Prostate gland (tissue), 2 donors: Measurements from ENCODE around the gene TECTA. TPM values are rescaled to one million over a fixed set of nuclear protein-coding genes. Genes with fewer than 3 reads are reported as not detected.
"Not testable (repeated sequence)": the region's sequence is repeated elsewhere in the genome, so short reads cannot be mapped to it uniquely, and the experiment has no call there.

Experiments
- DNase-seq: peaks from one replicate; pipeline ENCODE4 v3.0.0-alpha.2; 2019; ENCODE audit warnings: low spot score
- H3K27ac ChIP-seq, 2 donors: fragments of 200-600 bp; sonication (generic); 2 replicates each; pipeline ENCODE4 v1.5.1; 2017 to 2019
- H3K27me3 ChIP-seq: fragments of 200-600 bp; sonication (generic); replicated peaks from 2 replicates; pipeline ENCODE4 v1.5.1; 2019; ENCODE audit not compliant: insufficient read depth
- H3K36me3 ChIP-seq, 2 donors: fragments of 200-600 bp; sonication (generic); 1 replicate in 1 of 2; 2 replicates in 1 of 2; pipeline versions ENCODE4 v1.5.1 to v1.8.1; 2017 to 2019
- H3K4me1 ChIP-seq: fragments of 200-600 bp; sonication (generic); replicated peaks from 2 replicates; pipeline ENCODE4 v1.5.1; 2019
- H3K4me3 ChIP-seq, 2 donors: fragments of 200-600 bp; sonication (generic); 2 replicates each; pipeline ENCODE4 v1.5.1; 2017 to 2019
- H3K9me3 ChIP-seq: fragments of 200-600 bp; sonication (generic); 2 replicates; pipeline ENCODE4 v1.5.1; 2017
- POLR2A ChIP-seq: fragments of 450-650 bp; IDR thresholded peaks from one replicate; pipeline ENCODE4 v1.6.1; 2016; ENCODE audit warnings: antibody characterized with exemption, mild to moderate bottlenecking
- POLR2AphosphoS5 ChIP-seq: sonication (generic); formaldehyde crosslinking; IDR thresholded peaks from one replicate; pipeline ENCODE4 v1.6.1; 2017; ENCODE audit warnings: antibody characterized with exemption
- WGBS: methylation state at CpG from one replicate; pipeline ENCODE4 v1.1.5; 2018; 5-methylcytosine and 5-hydroxymethylcytosine counted together
- intact Hi-C: fragments of 100-400 bp; cut with DNase I; formaldehyde crosslinking; loops from one replicate; pipeline ENCODE4 v1.14.2; 2022
- total RNA-seq, 2 donors: library from RNA; depleted of rRNA; stranded (reverse); fragments of >200 nt; gene quantifications; one replicate each; pipeline ENCODE4 v1.1.0, GENCODE V29; 2016
- TF ChIP-seq, protein P1 (sequence below), 4 experiments: fragments of 200-600 bp in 2 of 4; fragments of 450-650 bp in 2 of 4; sonication (generic) in 2 of 4; IDR thresholded peaks; 1 replicate in 3 of 4; 2 replicates in 1 of 4; pipeline ENCODE4 v1.5.1; 2016 to 2019; ENCODE audit warnings: antibody characterized with exemption in 4 of 4, mild to moderate bottlenecking in 2 of 4, moderate library complexity in 2 of 4

The TECTA gene
- total RNA-seq, 2 donors from 2014 or later: 0.41 to 1.6 TPM

DNA sequence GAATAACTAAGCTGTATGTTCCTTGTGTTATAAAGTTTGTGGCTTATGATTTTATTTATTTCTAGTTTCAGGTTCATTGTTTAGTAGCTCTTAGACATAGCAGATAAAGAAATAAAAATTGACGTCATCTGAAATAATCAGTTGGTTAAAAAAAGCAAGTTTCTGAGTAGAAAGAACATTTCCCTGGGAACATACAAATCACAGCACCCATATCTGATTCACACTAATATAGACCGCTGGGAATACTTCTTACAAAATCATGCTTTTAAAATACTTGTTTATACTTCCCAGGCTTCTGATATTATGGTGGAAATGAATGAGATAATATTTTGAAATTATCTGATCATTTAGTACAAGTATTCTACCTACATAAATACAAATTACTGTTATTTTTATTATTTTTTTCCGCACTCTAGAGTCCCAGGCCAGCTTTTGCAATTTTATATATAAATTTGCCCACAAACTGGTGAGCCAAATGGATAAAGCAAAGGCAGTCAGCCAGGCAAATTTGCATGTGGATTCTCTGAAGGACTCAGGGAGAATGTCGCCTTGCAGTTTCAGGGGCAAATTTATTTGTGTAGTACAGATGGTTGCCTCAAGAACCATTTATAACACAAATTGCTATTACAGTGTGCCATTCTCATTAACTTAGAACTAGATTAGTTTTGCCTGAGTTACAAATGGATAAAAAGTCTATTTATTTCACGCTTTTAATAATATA lies 128.6 kb downstream of the TECTA start:
- intact Hi-C loops: no loop called here
- no peak overlapping the region for H3K4me3 ChIP-seq
- TF ChIP-seq POLR2A (no peak), POLR2AphosphoS5 (no peak)
- TF ChIP-seq, protein P1, sequence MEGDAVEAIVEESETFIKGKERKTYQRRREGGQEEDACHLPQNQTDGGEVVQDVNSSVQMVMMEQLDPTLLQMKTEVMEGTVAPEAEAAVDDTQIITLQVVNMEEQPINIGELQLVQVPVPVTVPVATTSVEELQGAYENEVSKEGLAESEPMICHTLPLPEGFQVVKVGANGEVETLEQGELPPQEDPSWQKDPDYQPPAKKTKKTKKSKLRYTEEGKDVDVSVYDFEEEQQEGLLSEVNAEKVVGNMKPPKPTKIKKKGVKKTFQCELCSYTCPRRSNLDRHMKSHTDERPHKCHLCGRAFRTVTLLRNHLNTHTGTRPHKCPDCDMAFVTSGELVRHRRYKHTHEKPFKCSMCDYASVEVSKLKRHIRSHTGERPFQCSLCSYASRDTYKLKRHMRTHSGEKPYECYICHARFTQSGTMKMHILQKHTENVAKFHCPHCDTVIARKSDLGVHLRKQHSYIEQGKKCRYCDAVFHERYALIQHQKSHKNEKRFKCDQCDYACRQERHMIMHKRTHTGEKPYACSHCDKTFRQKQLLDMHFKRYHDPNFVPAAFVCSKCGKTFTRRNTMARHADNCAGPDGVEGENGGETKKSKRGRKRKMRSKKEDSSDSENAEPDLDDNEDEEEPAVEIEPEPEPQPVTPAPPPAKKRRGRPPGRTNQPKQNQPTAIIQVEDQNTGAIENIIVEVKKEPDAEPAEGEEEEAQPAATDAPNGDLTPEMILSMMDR (IDR thresholded peaks at IDR 0.05): no peak
- no peaks in the 10 kb centered on the region for H3K36me3 ChIP-seq
- no peak for DNase-seq
- H3K27me3 ChIP-seq: no peaks in the 10 kb centered on the region
- WGBS: 64% methylated on average over 5 of the region's 5 CpGs
- no peak overlapping the region for H3K27ac ChIP-seq
- H3K4me1 ChIP-seq: no peaks in the 10 kb centered on the region
- no peaks in the 10 kb centered on the region for H3K9me3 ChIP-seq

DNA sequence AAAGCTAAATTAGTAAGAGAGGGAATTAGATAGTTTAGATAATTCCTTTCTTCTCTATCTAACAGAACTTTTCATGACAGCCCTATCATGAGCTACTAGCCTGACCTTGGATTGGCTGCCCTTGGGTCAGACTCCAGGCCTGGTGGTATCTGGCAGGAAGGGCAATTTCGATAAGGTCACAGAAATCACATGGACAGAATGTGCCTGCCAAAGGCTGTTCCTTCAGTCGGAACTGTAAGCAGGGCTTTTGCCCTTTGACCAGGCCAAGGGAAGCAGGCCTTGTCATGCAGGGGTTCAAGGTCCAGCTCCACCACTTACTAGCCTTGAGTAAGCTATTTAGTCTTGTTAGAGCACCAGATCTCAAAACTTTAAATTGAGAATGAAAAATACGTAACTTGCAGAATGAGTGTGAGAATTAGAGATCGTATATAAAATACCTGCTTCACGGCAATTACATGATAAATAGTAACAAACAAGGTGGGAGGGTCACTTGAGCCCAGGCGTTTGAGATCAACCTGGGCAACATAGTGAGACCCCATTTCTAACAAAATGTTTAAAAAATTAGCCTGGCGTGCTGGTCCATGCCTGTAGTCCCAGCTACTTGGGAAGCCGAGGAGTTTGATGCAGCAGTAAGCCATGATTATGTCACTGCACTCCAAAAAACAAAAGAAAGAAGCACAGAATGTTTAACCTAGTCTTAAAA lies 130.7 kb downstream of the TECTA start:
- Histone ChIP-seq H3K4me1 (peaks cover 4% of the 10 kb centered on the region), H3K9me3 (no peaks in the 10 kb centered on the region), H3K27ac (no peak overlapping the region), H3K4me3 (no peak overlapping the region), H3K36me3 (no peaks in the 10 kb centered on the region), H3K27me3 (no peaks in the 10 kb centered on the region)
- no peak for TF ChIP-seq POLR2A
- TF ChIP-seq POLR2AphosphoS5: no peak
- 91% methylated on average over 8 of the region's 8 CpGs for WGBS
- no peak for DNase-seq
- intact Hi-C loops: no loop called here

GRCh38 chr11:121235057-121235456 lies 134.0 kb downstream of the TECTA start:
- DNase-seq: no peak
- no peak overlapping the region for H3K4me3 ChIP-seq
- intact Hi-C loops: no loop called here
- no peaks in the 10 kb centered on the region for H3K27me3 ChIP-seq
- 80% methylated on average over 3 of the region's 3 CpGs for WGBS
- no peaks in the 10 kb centered on the region for H3K9me3 ChIP-seq
- peaks cover 7% of the 10 kb centered on the region for H3K4me1 ChIP-seq
- no peak overlapping the region for H3K27ac ChIP-seq
- TF ChIP-seq POLR2AphosphoS5: no peak
- no peak for TF ChIP-seq POLR2A
- TF ChIP-seq, protein P1 (IDR thresholded peaks at IDR 0.05): no peak
- H3K36me3 ChIP-seq: no peaks in the 10 kb centered on the region

DNA sequence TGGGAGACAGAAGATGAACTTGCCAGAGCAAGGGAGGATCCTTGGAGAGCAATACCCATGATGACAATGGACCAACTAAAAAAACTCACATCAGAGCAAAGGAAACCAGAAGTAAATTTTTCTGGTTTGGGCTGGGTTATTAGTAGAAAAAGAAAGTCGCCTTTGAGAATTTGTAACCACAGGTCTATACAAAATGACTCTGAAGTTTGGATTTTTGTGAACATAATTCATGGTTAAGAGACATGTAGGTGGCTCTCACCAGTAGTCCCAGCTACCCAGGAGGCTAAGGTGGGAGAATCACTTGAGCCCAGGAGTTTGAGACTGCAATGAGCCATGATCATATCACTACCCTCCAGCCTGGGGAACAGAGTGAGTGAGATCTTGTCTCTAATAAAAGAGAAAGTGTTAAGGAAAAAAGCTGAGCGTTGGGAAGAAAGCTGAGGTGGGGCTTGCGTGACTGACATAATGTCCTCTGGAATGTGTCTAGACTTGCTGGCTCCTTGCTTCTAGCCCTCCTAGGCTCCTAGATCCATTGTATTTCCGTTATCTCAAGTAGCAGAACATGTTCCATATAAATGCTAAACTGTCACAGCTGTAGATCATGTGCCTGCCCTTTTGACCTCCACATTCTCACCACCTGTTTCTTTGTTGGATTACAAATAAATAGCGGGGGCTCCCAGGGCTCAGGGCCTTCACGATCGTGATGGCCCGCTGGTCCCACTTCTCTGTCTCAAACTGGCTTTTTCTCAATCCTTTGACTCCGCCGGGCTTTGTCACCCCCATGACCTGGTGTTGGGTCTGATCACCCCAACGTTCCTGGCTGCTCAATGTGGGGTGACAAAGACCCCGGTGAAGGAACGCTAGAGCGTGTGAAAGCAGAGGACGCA lies 135.3 kb downstream of the TECTA start:
- no peak for DNase-seq
- H3K27me3 ChIP-seq: no peaks in the 10 kb centered on the region
- TF ChIP-seq POLR2AphosphoS5 (no peak), POLR2A (no peak)
- TF ChIP-seq, protein P1 (IDR thresholded peaks at IDR 0.05): no peak
- no peaks in the 10 kb centered on the region for H3K9me3 ChIP-seq
- intact Hi-C loops: no loop called here
- peak overlapping the region; percentile 51 to 59 for H3K27ac ChIP-seq
- peaks cover 7% of the 10 kb centered on the region for H3K4me1 ChIP-seq
- H3K36me3 ChIP-seq: no peaks in the 10 kb centered on the region
- WGBS: 39% methylated on average over 15 of the region's 15 CpGs
- H3K4me3 ChIP-seq: peak overlapping the region in 1 of 2 donors; percentile 6

DNA sequence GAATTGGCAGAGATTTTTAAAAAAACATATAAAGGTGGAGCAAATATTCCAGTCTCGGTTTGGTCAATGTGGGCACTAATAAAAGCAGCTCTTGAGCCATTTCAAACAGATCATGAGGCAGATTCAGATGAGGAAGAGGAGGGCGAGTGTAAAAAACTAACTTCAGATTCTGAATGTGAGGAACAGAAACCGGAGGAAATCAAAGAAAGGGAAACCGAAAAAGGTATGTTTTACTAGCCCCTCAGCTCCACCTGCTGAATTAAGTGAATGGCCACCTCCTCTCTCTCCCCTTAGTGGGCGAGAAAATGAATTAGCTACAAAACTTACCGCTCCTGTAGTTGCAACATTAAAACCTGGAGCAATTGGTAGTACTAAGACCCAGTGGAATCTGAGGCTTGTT lies 136.2 kb downstream of the TECTA start:
- H3K36me3 ChIP-seq, DNase-seq, H3K4me1 ChIP-seq, intact Hi-C loops, H3K9me3 ChIP-seq, H3K27me3 ChIP-seq: not testable (repeated sequence)
- Histone ChIP-seq H3K4me3 (peak overlapping the region in 1 of 2 donors; percentile 6), H3K27ac (peak overlapping the region; percentile 51 to 59)
- 40% methylated on average over 6 of the region's 6 CpGs for WGBS
